ENCODE measurements around the gene DROSHA. TPM values are rescaled to one million over a fixed set of nuclear protein-coding genes. Genes with fewer than 3 reads are reported as not detected.
"Not testable (repeated sequence)": the region's sequence is repeated elsewhere in the genome, so short reads cannot be mapped to it uniquely, and the experiment has no call there.

The DROSHA gene
- total and polyA plus RNA-seq, 2 of the 4 experiments (the other 2 are of a cell fraction) = 36.4 to 36.5 TPM

DNA sequence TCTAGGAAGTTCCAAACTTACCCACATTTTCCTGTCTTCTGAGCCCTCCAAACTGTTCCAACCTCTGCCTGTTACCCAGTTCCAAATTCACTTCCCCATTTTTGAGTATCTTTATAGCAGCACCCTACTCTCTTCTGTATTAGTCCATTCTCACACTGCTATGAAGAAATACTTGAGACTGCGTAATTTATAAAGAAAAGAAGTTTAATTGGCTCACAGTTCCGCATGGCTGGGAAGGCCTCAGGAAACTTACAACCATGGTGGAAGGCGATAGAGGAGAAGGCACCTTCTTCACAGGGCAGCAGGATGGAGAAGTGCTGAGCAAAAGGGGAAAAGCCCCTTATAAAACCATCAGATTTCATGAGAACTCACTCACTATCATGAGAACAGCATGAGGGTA, 34.5 kb upstream of the DROSHA start:
- H2AK5ac ChIP-seq (ENCODE audit: low read depth, low read length); H3K14ac ChIP-seq (replicated peaks; ENCODE audit: low read depth, low read length); H2BK120ac ChIP-seq (ENCODE audit: low read depth, low read length); H4K5ac ChIP-seq (ENCODE audit: low read depth, low read length); H3K9me3 ChIP-seq (ENCODE audit: control insufficient read depth, insufficient read depth, low read length); H4K91ac ChIP-seq (ENCODE audit: insufficient read depth, low read depth, low read length); H2AFZ ChIP-seq (replicated peaks; ENCODE audit: low read length, poor library complexity); H3K4me3 ChIP-seq (ENCODE audit: insufficient read depth, low read depth, low read length); H4K8ac ChIP-seq (ENCODE audit: low read depth in 2 of 2, low read length in 2 of 2); DNase-seq; BruUV-seq (replicated peaks); H3K9ac ChIP-seq (ENCODE audit: low read depth, low read length); H3K27ac ChIP-seq (ENCODE audit: insufficient read depth, low read length); H3K9me1 ChIP-seq (ENCODE audit: insufficient read depth, low read length); H3K4me1 ChIP-seq (ENCODE audit: control insufficient read depth, insufficient read depth, low read length); H3K36me3 ChIP-seq (ENCODE audit: control insufficient read depth, insufficient read depth, low read length); H2BK20ac ChIP-seq (ENCODE audit: low read depth, low read length); POLR2A ChIA-PET (ENCODE audit: unreplicated experiment); dilution Hi-C loops (cut with HindIII; ENCODE audit: low sequenced_read_pairs, unreplicated experiment); in situ Hi-C loops (cut with MboI; ENCODE audit: low sequenced_read_pairs); H3K4me2 ChIP-seq (ENCODE audit: low read depth, low read length); H4K20me1 ChIP-seq (ENCODE audit: insufficient read depth, low read length); H3K56ac ChIP-seq (ENCODE audit: extremely low read depth, insufficient read depth, low read length); H2BK15ac ChIP-seq (ENCODE audit: low read depth, low read length); H3K18ac ChIP-seq (ENCODE audit: low read depth, low read length); H2AK9ac ChIP-seq (replicated peaks; ENCODE audit: low read depth, low read length, poor library complexity); ATAC-seq (ENCODE audit: low read depth); H3K4ac ChIP-seq (ENCODE audit: low read depth, low read length); CTCF ChIA-PET; H3K27me3 ChIP-seq (ENCODE audit: control insufficient read depth, insufficient read depth, low read length); H3K23ac ChIP-seq (ENCODE audit: low read depth, low read length); H2BK5ac ChIP-seq (ENCODE audit: low read depth, low read length, poor library complexity, severe bottlenecking); H3K79me1 ChIP-seq (ENCODE audit: low read depth in 1 of 2, low read length in 2 of 2); intact Hi-C loops (cut with micrococcal nuclease): not testable (repeated sequence)
- WGBS, 2 experiments (ENCODE audit: extremely low coverage in 2 of 2, insufficient read length in 1 of 2) = no CpG with 5 or more reads among the region's 3 CpGs
